ENCODE data around the gene HOXA13. TPM values are rescaled to one million over a fixed set of nuclear protein-coding genes. Genes with fewer than 3 reads are reported as not detected.

The HOXA13 gene
- total RNA-seq, 1 donor: 8.0 TPM

GRCh38 chr7:27192546-27193334 is 7.2 kb downstream of the HOXA13 start:
- Histone ChIP-seq H3K79me2 (ENCODE audit: insufficient read depth, low read length) (peaks cover 97% of the 10 kb centered on the region), H3K4me1 (ENCODE audit: insufficient read depth, low read length) (peaks cover 67% of the 10 kb centered on the region), H3K36me3 (ENCODE audit: insufficient read depth, low read length) (no peaks in the 10 kb centered on the region), H2AFZ (ENCODE audit: low read length) (peak overlapping the region; percentile 71), H3K9me3 (ENCODE audit: low read depth, low read length) (no peaks in the 10 kb centered on the region), H4K20me1 (ENCODE audit: insufficient read depth, low read length) (peaks cover 7% of the 10 kb centered on the region), H3K27me3 (ENCODE audit: insufficient read depth, low read length) (peaks cover under 1% of the 10 kb centered on the region), H3K27ac (ENCODE audit: low read depth, low read length) (peak overlapping the region; percentile 85), H3K4me3 (ENCODE audit: insufficient read depth, low read length) (peak overlapping the region; percentile 72), H3K4me2 (ENCODE audit: insufficient read depth, low read length) (peak overlapping the region; percentile 96)
- DNase-seq (ENCODE audit: insufficient read length, low spot score, missing footprints): peak; percentile 96
- TF ChIP-seq, protein P1, sequence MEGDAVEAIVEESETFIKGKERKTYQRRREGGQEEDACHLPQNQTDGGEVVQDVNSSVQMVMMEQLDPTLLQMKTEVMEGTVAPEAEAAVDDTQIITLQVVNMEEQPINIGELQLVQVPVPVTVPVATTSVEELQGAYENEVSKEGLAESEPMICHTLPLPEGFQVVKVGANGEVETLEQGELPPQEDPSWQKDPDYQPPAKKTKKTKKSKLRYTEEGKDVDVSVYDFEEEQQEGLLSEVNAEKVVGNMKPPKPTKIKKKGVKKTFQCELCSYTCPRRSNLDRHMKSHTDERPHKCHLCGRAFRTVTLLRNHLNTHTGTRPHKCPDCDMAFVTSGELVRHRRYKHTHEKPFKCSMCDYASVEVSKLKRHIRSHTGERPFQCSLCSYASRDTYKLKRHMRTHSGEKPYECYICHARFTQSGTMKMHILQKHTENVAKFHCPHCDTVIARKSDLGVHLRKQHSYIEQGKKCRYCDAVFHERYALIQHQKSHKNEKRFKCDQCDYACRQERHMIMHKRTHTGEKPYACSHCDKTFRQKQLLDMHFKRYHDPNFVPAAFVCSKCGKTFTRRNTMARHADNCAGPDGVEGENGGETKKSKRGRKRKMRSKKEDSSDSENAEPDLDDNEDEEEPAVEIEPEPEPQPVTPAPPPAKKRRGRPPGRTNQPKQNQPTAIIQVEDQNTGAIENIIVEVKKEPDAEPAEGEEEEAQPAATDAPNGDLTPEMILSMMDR (IDR thresholded peaks at IDR 0.05; ENCODE audit: extremely low read depth, low read depth, low read length): no peak

DNA sequence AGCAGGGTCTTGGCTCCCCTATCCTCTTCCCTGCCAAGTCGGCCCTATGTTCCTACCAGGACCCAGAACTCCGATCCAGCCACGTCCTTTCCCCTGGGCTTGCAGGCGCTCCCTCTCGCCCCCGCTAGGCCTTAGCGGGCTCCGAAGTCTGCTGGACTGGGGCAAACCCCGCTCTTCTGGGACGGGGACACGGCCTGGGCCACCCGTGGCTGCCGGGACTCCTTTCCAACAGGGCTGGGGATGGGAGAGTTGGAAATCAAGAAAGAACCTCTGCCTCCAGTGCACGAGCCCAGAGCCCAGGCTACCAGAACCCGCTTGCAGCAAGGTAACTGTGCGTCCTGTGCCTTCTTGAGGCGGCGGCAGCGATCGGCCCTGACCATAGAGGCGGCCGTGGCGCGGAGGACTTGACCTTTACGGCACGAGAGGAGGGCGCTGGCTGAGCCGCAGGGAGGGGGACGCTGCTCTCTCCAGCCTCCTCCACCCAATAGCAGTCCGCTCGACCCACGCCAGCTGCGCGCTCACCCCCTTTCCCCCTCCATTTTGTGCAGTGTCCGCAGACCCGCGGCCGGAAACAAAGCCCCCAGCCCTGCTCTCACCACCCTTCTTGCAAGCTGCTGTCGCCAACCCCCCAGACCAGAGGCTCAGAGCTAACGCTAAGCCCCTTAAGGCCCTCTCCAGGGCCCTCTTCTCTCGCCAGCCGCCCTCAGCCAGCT is 7.9 kb downstream of the HOXA13 start:
- Histone ChIP-seq H2AFZ (ENCODE audit: low read length) (peak overlapping the region; percentile 31), H3K9me3 (ENCODE audit: low read depth, low read length) (no peaks in the 10 kb centered on the region), H4K20me1 (ENCODE audit: insufficient read depth, low read length) (peaks cover 3% of the 10 kb centered on the region), H3K27ac (ENCODE audit: low read depth, low read length) (peak overlapping the region; percentile 85), H3K4me2 (ENCODE audit: insufficient read depth, low read length) (peak overlapping the region; percentile 96), H3K4me1 (ENCODE audit: insufficient read depth, low read length) (peaks cover 74% of the 10 kb centered on the region), H3K4me3 (ENCODE audit: insufficient read depth, low read length) (peak overlapping the region; percentile 72), H3K79me2 (ENCODE audit: insufficient read depth, low read length) (peaks cover 97% of the 10 kb centered on the region), H3K27me3 (ENCODE audit: insufficient read depth, low read length) (no peaks in the 10 kb centered on the region), H3K36me3 (ENCODE audit: insufficient read depth, low read length) (no peaks in the 10 kb centered on the region)
- TF ChIP-seq, protein P1 (IDR thresholded peaks at IDR 0.05; ENCODE audit: extremely low read depth, low read depth, low read length): no peak
- DNase-seq (ENCODE audit: insufficient read length, low spot score, missing footprints): no peak

GRCh38 chr7:27191161-27191731 is 8.6 kb downstream of the HOXA13 start:
- H3K4me3 ChIP-seq (ENCODE audit: insufficient read depth, low read length): peak overlapping the region; percentile 72
- H3K79me2 ChIP-seq (ENCODE audit: insufficient read depth, low read length): peaks cover 97% of the 10 kb centered on the region
- peak overlapping the region; percentile 96 for H3K4me2 ChIP-seq (ENCODE audit: insufficient read depth, low read length)
- no peaks in the 10 kb centered on the region for H3K36me3 ChIP-seq (ENCODE audit: insufficient read depth, low read length)
- H3K4me1 ChIP-seq (ENCODE audit: insufficient read depth, low read length): peaks cover 77% of the 10 kb centered on the region
- peak overlapping the region; percentile 85 for H3K27ac ChIP-seq (ENCODE audit: low read depth, low read length)
- no peak for DNase-seq (ENCODE audit: insufficient read length, low spot score, missing footprints)
- no peaks in the 10 kb centered on the region for H3K27me3 ChIP-seq (ENCODE audit: insufficient read depth, low read length)
- no peaks in the 10 kb centered on the region for H4K20me1 ChIP-seq (ENCODE audit: insufficient read depth, low read length)
- no peak overlapping the region for H2AFZ ChIP-seq (ENCODE audit: low read length)
- no peaks in the 10 kb centered on the region for H3K9me3 ChIP-seq (ENCODE audit: low read depth, low read length)
- TF ChIP-seq, protein P1 (IDR thresholded peaks at IDR 0.05; ENCODE audit: extremely low read depth, low read depth, low read length): no peak

All from osteoblast (primary cell).